Calu3 (cell line): Measurements from ENCODE around the gene CREB3L1. TPM values are rescaled to one million over a fixed set of nuclear protein-coding genes. Genes with fewer than 3 reads are reported as not detected.

Source experiments
- BruUV-seq: library from RNA; stranded (reverse); fragments of 400-500 nt; replicated peaks from 2 replicates; lab custom pipeline; 2021; lab: Mats Ljungman, UMichigan
- CTCF ChIA-PET: fragments of 300-600 bp; sonication (Branson Sonifier 250); formaldehyde crosslinking; loops from one replicate; lab custom pipeline; 2022; ENCODE audit warnings: antibody characterized with exemption; lab: Charles Lee
- DNase-seq: peaks from one replicate; pipeline ENCODE4 v3.0.0; 2022
- H3K27ac Mint-ChIP-seq: one replicate; pipeline ENCODE4 v1.8.0; 2022; ENCODE audit warnings: mixed read lengths; ENCODE audit not compliant: unreplicated experiment
- H3K27me3 Mint-ChIP-seq: one replicate; pipeline ENCODE4 v1.8.0; 2022; ENCODE audit warnings: mixed read lengths; ENCODE audit not compliant: unreplicated experiment
- H3K36me3 Mint-ChIP-seq: one replicate; pipeline ENCODE4 v1.8.0; 2022; ENCODE audit warnings: mild to moderate bottlenecking, moderate library complexity, mixed read lengths; ENCODE audit not compliant: insufficient read depth, unreplicated experiment
- H3K4me1 Mint-ChIP-seq: one replicate; pipeline ENCODE4 v1.8.0; 2022; ENCODE audit warnings: mild to moderate bottlenecking, low read depth, mixed read lengths; ENCODE audit not compliant: unreplicated experiment
- H3K4me3 Mint-ChIP-seq: one replicate; pipeline ENCODE4 v1.8.0; 2022; ENCODE audit warnings: mild to moderate bottlenecking, low read depth, moderate library complexity, mixed read lengths; ENCODE audit not compliant: unreplicated experiment
- H3K9me3 Mint-ChIP-seq: one replicate; pipeline ENCODE4 v1.8.0; 2022; ENCODE audit warnings: low read depth, mixed read lengths; ENCODE audit not compliant: unreplicated experiment
- intact Hi-C: fragments of 100-400 bp; cut with micrococcal nuclease; formaldehyde crosslinking; loops from one replicate; pipeline ENCODE4 v1.10.0; 2022; ENCODE audit not compliant: unreplicated experiment
- total RNA-seq: library from RNA; stranded (reverse); gene quantifications from 2 replicates; pipeline ENCODE4 v1.2.3, GENCODE V29; 2022
- TF ChIP-seq, protein P1 (sequence below): fragments of 200-600 bp; IDR thresholded peaks from one replicate; pipeline ENCODE4 v1.8.0; 2022; ENCODE audit warnings: antibody characterized with exemption; ENCODE audit not compliant: unreplicated experiment

The CREB3L1 gene
- total RNA-seq, 1 experiment from 2014 or later, result not detected

DNA sequence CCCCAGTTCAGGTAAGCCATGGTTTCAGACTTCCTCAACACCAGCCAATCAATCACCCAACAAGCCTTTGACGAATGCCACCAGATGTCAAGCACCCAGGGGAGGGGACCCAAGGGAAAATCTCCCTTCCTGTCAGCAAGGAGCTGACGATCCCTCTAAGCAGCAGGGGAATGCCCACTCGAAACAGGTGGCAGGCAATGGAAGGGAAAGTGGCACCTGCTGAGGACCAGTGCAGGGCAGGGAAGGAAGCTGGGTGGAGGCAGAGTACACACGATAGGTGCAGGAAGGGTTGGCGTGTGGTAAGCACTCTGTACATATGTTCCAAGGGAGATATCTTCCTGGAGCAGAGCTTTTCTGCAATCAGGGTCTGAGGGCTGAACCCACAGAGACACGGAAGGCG lies 11.7 kb upstream of the CREB3L1 start:
- H3K9me3 Mint-ChIP-seq, result no peaks in the 10 kb centered on the region
- no peak overlapping the region for H3K27ac Mint-ChIP-seq
- peaks cover 93% of the 10 kb centered on the region for H3K27me3 Mint-ChIP-seq
- H3K4me1 Mint-ChIP-seq, result no peaks in the 10 kb centered on the region
- BruUV-seq, result no TSS peak
- DNase-seq, result no peak
- CTCF ChIA-PET, result interaction anchor here (1.2 kb wide), 1 partner anchor 14 kb away, joined by 3 read pairs; no protein-coding TSS in a partner anchor
- H3K4me3 Mint-ChIP-seq, result no peak overlapping the region
- intact Hi-C loops, result no loop called here
- TF ChIP-seq, protein P1, sequence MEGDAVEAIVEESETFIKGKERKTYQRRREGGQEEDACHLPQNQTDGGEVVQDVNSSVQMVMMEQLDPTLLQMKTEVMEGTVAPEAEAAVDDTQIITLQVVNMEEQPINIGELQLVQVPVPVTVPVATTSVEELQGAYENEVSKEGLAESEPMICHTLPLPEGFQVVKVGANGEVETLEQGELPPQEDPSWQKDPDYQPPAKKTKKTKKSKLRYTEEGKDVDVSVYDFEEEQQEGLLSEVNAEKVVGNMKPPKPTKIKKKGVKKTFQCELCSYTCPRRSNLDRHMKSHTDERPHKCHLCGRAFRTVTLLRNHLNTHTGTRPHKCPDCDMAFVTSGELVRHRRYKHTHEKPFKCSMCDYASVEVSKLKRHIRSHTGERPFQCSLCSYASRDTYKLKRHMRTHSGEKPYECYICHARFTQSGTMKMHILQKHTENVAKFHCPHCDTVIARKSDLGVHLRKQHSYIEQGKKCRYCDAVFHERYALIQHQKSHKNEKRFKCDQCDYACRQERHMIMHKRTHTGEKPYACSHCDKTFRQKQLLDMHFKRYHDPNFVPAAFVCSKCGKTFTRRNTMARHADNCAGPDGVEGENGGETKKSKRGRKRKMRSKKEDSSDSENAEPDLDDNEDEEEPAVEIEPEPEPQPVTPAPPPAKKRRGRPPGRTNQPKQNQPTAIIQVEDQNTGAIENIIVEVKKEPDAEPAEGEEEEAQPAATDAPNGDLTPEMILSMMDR, result no peak
- no peaks in the 10 kb centered on the region for H3K36me3 Mint-ChIP-seq

DNA sequence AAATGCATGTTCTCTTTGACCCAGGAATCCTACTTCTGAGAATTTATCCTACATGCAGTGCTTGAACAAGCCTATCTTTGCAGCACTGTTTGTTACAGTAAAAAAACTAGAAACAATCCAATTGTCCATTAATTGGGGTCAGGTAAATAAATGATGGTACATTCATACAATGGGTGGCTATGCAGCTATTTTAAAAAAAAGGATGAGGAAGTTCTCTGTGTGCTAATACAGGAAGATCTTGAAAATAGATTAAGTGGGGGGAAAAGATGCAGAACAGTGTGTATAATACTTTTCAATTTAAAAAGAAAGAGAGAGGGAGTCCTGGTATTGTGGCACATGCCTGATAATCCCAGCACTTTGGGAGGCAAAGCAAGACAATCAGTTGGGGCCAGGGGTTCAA lies 9.5 kb upstream of the CREB3L1 start:
- H3K4me3 Mint-ChIP-seq, result no peak overlapping the region
- H3K4me1 Mint-ChIP-seq, result peaks cover 7% of the 10 kb centered on the region
- DNase-seq, result no peak
- no peaks in the 10 kb centered on the region for H3K36me3 Mint-ChIP-seq
- no TSS peak for BruUV-seq
- CTCF ChIA-PET, result no interaction called here
- H3K27me3 Mint-ChIP-seq, result peaks cover 92% of the 10 kb centered on the region
- TF ChIP-seq, protein P1, result no peak
- no peak overlapping the region for H3K27ac Mint-ChIP-seq
- no peaks in the 10 kb centered on the region for H3K9me3 Mint-ChIP-seq
- intact Hi-C loops, result no loop called here

- CTCF ChIA-PET, result no interaction called here
- Mint-ChIP-seq H3K9me3 (no peaks in the 10 kb centered on the region), H3K36me3 (no peaks in the 10 kb centered on the region), H3K4me1 (peaks cover 31% of the 10 kb centered on the region), H3K27me3 (peaks cover 74% of the 10 kb centered on the region), H3K4me3 (no peak overlapping the region), H3K27ac (no peak overlapping the region)
- no TSS peak for BruUV-seq
- no peak for DNase-seq
- TF ChIP-seq, protein P1, result no peak
- intact Hi-C loops, result no loop called here
These were observed 6.8 kb upstream of the CREB3L1 start for GRCh38 chr11:46270684-46271083.

GRCh38 chr11:46271407-46271806 lies 6.1 kb upstream of the CREB3L1 start:
- TF ChIP-seq, protein P1, result no peak
- no peaks in the 10 kb centered on the region for H3K36me3 Mint-ChIP-seq
- BruUV-seq, result no TSS peak

More at GRCh38 chr11:46271407-46271806, 6.1 kb upstream of the CREB3L1 start:
- H3K9me3 Mint-ChIP-seq, result no peaks in the 10 kb centered on the region
- peaks cover 73% of the 10 kb centered on the region for H3K27me3 Mint-ChIP-seq
- H3K4me1 Mint-ChIP-seq, result peaks cover 33% of the 10 kb centered on the region
- intact Hi-C loops, result no loop called here
- H3K4me3 Mint-ChIP-seq, result no peak overlapping the region
- CTCF ChIA-PET, result interaction anchor here (0.9 to 1.2 kb wide), 2 partner anchors 26 to 28 kb away, joined by 4 to 5 read pairs; no protein-coding TSS in a partner anchor
- DNase-seq, result no peak
- no peak overlapping the region for H3K27ac Mint-ChIP-seq
